SK-N-MC (cell line): Measurements from ENCODE around the gene ZBTB18.

Experiments
- DNase-seq: peaks from one replicate; pipeline ENCODE4 v3.0.0-alpha.2; 2011; ENCODE audit warnings: low read depth, low spot score
- H3K27ac ChIP-seq: fragments of 200-600 bp; sonication (generic); 2 replicates; pipeline ENCODE4 v1.5.1; 2016; ENCODE audit warnings: mixed run types
- H3K36me3 ChIP-seq: fragments of 200-600 bp; sonication (generic); 2 replicates; pipeline ENCODE4 v1.6.1; 2017; ENCODE audit warnings: antibody characterized with exemption, low read length, mixed read lengths; ENCODE audit not compliant: insufficient read depth
- H3K4me3 ChIP-seq: fragments of 200-600 bp; sonication (generic); 2 replicates; pipeline ENCODE4 v1.5.1; 2016
- H3K9ac ChIP-seq: fragments of 200-600 bp; sonication (generic); 2 replicates; pipeline ENCODE4 v1.8.0; 2017; ENCODE audit warnings: mixed run types, mixed read lengths; ENCODE audit not compliant: insufficient read length
- H3K9me3 ChIP-seq: fragments of 200-600 bp; sonication (generic); 2 replicates; pipeline ENCODE4 v1.6.1; 2017; ENCODE audit warnings: low read depth, mild to moderate bottlenecking, antibody characterized with exemption, low read length, moderate library complexity, mixed read lengths
- EZH2 ChIP-seq: fragments of 200-600 bp; sonication (generic); IDR thresholded peaks from one replicate; pipeline ENCODE4 v1.6.1; 2017; ENCODE audit warnings: antibody characterized with exemption
- FOXP2 ChIP-seq: optimal IDR thresholded peaks from 2 replicates; pipeline ENCODE3; 2011; ENCODE audit warnings: mild to moderate bottlenecking, moderate library complexity; ENCODE audit not compliant: insufficient read depth; ENCODE audit errors: extremely low read length, control extremely low read depth
- POLR2AphosphoS5 ChIP-seq: IDR thresholded peaks from 2 replicates; pipeline ENCODE4 v1.6.1; 2012; ENCODE audit warnings: mild to moderate bottlenecking, low read depth, low read length, borderline replicate concordance

The ZBTB18 gene

GRCh38 chr1:244084763-244085162 is 33.7 kb downstream of the ZBTB18 start:
- no peak for TF ChIP-seq EZH2
- Histone ChIP-seq H3K36me3 (no peaks in the 10 kb centered on the region), H3K4me3 (no peak overlapping the region), H3K9me3 (no peaks in the 10 kb centered on the region), H3K9ac (no peak overlapping the region), H3K27ac (no peak overlapping the region)
- DNase-seq = no peak

GRCh38 chr1:244085891-244086290 is 34.8 kb downstream of the ZBTB18 start:
- H3K27ac ChIP-seq = no peak overlapping the region
- no peaks in the 10 kb centered on the region for H3K9me3 ChIP-seq
- no peak overlapping the region for H3K4me3 ChIP-seq
- H3K36me3 ChIP-seq = no peaks in the 10 kb centered on the region
- no peak for DNase-seq
- TF ChIP-seq EZH2 = no peak
- TF ChIP-seq POLR2AphosphoS5 = no peak
- TF ChIP-seq FOXP2 = no peak
- H3K9ac ChIP-seq = no peak overlapping the region

- Histone ChIP-seq H3K9ac (no peak overlapping the region), H3K36me3 (no peaks in the 10 kb centered on the region), H3K4me3 (no peak overlapping the region), H3K9me3 (no peaks in the 10 kb centered on the region), H3K27ac (no peak overlapping the region)
- no peak for TF ChIP-seq POLR2AphosphoS5
- no peak for TF ChIP-seq EZH2
- TF ChIP-seq FOXP2 = no peak
- DNase-seq = no peak
These were observed 36.0 kb downstream of the ZBTB18 start for GRCh38 chr1:244087021-244087560.

GRCh38 chr1:244087611-244088010 is 36.5 kb downstream of the ZBTB18 start:
- H3K4me3 ChIP-seq = no peak overlapping the region
- no peak overlapping the region for H3K27ac ChIP-seq
- H3K36me3 ChIP-seq = no peaks in the 10 kb centered on the region
- no peak for DNase-seq
- TF ChIP-seq POLR2AphosphoS5 = no peak
- TF ChIP-seq EZH2 = no peak
- no peak for TF ChIP-seq FOXP2
- no peaks in the 10 kb centered on the region for H3K9me3 ChIP-seq
- no peak overlapping the region for H3K9ac ChIP-seq

- DNase-seq = no peak
- Histone ChIP-seq H3K4me3 (no peak overlapping the region), H3K9ac (no peak overlapping the region), H3K36me3 (no peaks in the 10 kb centered on the region), H3K9me3 (no peaks in the 10 kb centered on the region), H3K27ac (no peak overlapping the region)
- TF ChIP-seq FOXP2 = no peak
- no peak for TF ChIP-seq POLR2AphosphoS5
- no peak for TF ChIP-seq EZH2
These were observed 37.1 kb downstream of the ZBTB18 start for GRCh38 chr1:244088161-244088560.

GRCh38 chr1:244089561-244089960 is 38.5 kb downstream of the ZBTB18 start:
- Histone ChIP-seq H3K9me3 (no peaks in the 10 kb centered on the region), H3K27ac (no peak overlapping the region), H3K9ac (no peak overlapping the region), H3K36me3 (no peaks in the 10 kb centered on the region), H3K4me3 (no peak overlapping the region)
- no peak for DNase-seq
- TF ChIP-seq FOXP2 = no peak
- TF ChIP-seq POLR2AphosphoS5 = no peak
- no peak for TF ChIP-seq EZH2

- no peak overlapping the region for H3K9ac ChIP-seq
- no peaks in the 10 kb centered on the region for H3K36me3 ChIP-seq
- H3K4me3 ChIP-seq = no peak overlapping the region
- H3K27ac ChIP-seq = no peak overlapping the region
- TF ChIP-seq POLR2AphosphoS5 (no peak), FOXP2 (no peak), EZH2 (no peak)
- no peaks in the 10 kb centered on the region for H3K9me3 ChIP-seq
- DNase-seq = no peak
These were observed 39.6 kb downstream of the ZBTB18 start for GRCh38 chr1:244090645-244091044.

- no peak overlapping the region for H3K4me3 ChIP-seq
- H3K9me3 ChIP-seq = no peaks in the 10 kb centered on the region
- H3K27ac ChIP-seq = no peak overlapping the region
- no peak for DNase-seq
- H3K36me3 ChIP-seq = no peaks in the 10 kb centered on the region
- TF ChIP-seq FOXP2 (no peak), EZH2 (peak; percentile 86), POLR2AphosphoS5 (no peak)
- no peak overlapping the region for H3K9ac ChIP-seq
These were observed 41.3 kb downstream of the ZBTB18 start for GRCh38 chr1:244092293-244092963.
